Stimulated activated CD4-positive, alpha-beta T cell treated with anti-CD3 and anti-CD28 coated beads, Interleukin-2, amount 100 ng/mL, for 48 hours (primary cell): ENCODE results near the gene PRIMA1.

Experiments used
- DNase-seq, 2 donors: peaks; one replicate each; pipeline ENCODE4 v3.0.0-alpha.2; 2020

Gene PRIMA1

GRCh38 chr14:93794756-93795155 is 6.5 kb upstream of the PRIMA1 start:
- no peak for DNase-seq

- DNase-seq, result no peak
These were observed 5.5 kb upstream of the PRIMA1 start for GRCh38 chr14:93793555-93794324.

DNA sequence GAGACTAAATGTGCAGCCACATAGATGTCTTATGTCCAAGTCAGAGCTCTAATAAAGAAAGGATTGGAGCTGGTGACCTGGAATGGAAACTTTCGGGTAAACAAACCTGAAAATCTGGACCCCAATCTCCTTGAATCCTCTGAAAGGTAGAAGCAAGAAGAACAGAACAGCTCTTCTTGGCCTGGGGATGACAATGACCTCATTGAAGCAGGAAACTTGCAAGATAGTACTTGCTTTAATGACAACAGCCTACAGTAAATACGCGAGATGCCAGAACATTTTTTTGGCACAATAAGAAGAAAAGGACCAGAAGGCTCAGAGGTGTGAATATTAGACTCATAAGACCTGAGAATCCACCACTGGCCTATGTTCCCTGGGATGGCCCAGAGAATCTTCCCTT is 4.1 kb upstream of the PRIMA1 start:
- no peak for DNase-seq

DNA sequence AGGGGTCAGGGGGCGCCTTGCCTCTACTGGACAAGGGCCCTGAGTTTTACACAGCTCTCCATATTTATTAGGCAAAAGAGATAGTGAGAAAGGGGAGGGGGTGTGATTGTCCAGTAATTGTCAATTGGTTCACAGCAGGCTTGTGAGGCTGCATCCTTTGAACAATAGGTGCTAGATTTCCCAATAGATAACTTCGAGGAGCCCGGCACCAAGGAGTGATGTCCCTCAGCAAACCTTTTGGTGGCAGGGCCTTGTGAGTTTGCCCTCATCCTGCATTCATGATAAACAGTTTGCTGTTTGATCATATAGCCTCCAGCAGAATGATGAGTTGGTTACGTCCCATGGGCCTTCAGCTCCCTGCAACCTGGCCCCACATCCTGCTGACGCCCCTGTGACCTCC is 2.7 kb upstream of the PRIMA1 start:
- no peak for DNase-seq

GRCh38 chr14:93789228-93790130 is 1.2 kb upstream of the PRIMA1 start:
- DNase-seq, result no peak

- DNase-seq, result no peak
These were observed 400 bp upstream of the PRIMA1 start for GRCh38 chr14:93788543-93789227.

- DNase-seq, result no peak
These were observed 606 bp downstream of the PRIMA1 start for GRCh38 chr14:93787465-93788292.

DNA sequence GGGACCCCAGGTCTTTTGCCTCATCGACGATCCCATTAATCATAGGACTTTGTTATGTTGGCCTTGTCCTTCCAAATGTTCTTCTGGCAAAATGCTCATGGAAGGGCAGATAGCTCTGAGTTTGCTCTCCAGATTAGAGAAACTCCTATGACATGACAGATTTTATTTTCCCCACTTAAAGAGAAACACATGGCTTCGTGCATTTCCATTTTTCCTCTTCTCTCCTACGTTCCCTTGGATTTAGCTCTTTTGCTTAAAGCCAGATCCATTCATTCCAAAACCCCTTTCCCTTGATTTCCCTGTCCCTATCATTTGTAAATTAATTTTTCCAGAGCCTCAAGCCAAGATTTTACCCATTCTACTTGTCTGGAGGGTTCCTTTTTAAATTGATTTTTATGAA is 2.9 kb downstream of the PRIMA1 start:
- DNase-seq, result no peak

GRCh38 chr14:93784878-93785277 is 3.4 kb downstream of the PRIMA1 start:
- DNase-seq, result no peak

DNA sequence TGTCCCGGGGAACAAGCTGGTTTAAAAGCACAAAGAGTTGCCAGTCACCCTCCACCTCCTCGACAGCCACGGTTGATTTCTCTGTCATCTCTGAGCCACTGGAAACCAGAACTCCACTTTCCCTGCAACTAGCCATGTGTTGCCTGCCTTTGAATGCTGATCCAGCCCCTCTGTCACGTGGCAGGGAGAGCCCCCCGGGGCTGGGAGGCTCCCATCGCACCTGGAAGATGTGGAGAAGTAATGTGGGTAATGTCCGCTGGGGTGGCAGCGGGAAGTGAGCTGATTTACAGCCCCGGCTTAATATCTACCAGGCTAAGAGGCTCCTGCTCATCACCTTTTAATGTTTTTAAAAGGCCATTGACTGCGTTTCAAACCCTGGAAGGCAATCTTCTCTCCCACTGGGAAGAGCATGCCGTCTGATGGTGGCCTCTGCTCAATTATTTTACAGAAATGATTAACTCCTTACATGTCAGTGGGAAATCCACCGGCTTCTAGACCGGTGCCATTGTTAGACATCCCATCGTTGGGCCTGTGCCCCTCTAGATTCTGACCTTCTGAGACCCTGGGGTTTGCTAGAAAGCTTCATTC is 7.4 kb downstream of the PRIMA1 start:
- DNase-seq, result no peak

DNA sequence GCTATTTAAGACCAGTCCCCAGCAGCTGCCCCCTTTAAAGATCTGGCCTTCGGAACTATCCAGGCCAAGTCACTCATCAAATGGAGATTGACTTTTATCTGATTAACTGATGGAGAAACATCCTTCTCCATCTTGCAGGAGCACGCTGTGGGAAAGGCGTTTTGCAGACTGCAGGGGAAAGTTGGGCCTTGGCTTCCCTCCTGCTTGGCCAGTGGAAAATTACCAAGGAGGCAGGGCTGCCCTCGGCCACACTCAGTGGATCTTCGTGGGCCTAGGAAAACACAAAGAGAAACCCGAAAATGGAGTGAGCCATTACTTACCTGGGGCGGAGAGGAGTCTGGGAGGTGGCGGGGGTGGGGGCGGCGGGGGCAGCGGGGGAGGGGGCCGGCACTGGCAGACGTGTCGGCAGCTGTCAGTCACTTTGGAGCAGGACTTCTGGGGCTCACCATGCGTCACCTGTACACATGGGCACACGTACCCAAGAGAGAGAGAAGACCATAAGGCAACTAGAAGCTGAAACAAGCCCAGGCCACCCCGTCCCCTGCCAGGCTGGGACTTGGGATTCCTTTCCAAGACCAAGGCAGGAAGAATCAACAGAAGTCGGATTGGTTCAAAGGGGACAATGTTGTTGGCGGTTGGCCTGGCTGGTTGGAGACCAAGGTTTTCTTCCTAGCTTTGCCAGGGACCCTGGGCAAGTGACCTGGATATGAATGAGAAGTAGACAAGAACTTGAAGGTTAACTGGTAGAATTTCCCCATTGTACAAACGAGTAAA is 9.2 kb downstream of the PRIMA1 start:
- DNase-seq, result no peak

DNA sequence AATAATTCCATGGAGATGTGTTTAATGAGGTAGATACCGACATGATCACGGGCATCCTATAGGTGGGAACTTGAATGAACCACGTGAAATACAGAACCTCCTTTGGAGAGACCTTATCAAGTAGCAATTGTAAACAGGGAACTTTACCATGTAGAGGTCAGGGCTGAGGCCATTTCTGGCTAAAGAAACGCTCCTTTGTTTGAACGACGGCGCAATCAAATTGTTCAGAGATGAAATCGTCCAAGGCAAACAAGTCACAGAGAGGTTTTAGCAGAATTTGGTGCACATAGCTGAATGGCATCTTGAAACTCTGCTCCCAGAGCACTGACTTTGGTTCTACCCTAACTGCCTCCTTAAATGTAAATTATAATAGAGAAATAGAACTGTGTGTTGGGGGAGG is 9.8 kb downstream of the PRIMA1 start:
- no peak for DNase-seq

DNA sequence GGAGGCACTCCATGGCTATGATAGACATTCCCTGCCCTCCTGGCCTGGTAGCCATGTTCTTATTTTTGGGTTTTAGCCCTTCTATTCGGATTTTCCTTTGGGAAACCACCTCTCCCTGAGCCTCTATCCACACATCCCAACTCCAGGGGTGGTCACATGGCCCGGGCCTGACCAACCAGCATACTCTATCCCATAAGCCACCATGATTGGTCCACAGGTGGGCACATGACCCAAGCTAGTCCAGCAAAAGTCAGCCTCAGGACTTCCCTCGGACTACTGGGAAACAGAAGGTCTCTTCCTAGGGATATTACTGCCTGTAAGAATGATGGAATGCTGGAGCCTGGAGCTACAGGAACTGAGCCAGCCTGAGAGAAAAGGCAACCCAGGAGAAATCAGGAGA is 12.5 kb downstream of the PRIMA1 start:
- DNase-seq, result no peak

DNA sequence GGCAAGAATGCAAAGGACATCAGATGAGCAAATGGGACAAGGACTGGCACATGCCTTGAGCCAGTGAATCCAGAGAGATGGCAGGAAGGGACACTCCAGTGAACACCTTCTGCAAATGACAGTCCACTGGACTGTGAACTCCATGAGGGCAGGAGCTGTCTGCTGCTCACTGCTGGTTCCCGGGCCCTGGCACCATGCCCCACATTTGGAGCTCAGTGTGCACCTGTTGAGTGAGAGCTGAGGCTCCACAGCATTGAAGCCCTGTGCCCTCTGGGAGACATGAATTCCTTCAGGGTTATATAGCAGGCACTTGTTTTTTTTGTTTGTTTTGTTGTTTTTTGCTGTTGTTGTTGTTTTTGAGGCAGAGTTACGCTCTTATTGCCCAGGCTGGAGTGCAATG is 13.1 kb downstream of the PRIMA1 start:
- no peak for DNase-seq

GRCh38 chr14:93772263-93772662 is 16.0 kb downstream of the PRIMA1 start:
- no peak for DNase-seq

- no peak for DNase-seq
These were observed 22.3 kb downstream of the PRIMA1 start for GRCh38 chr14:93765970-93766369.

DNA sequence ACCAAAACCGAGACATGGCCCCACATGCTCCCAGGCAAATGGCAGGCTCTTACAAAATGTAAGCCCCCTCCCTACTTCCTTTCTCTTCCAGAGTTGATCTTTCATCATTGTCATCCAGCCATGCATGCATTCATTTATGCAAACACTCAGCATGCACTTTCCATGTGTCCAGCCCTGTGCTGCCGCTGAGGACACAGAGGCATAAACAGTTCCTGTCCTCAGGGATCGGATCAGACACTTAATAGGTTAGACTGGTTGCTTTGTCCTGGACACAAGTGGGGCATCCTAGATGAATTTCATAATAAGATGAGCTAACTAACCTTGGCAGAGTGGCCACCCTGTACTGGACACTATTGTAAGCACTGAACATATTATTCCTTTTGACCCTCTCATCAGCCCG is 23.1 kb downstream of the PRIMA1 start:
- no peak for DNase-seq

DNA sequence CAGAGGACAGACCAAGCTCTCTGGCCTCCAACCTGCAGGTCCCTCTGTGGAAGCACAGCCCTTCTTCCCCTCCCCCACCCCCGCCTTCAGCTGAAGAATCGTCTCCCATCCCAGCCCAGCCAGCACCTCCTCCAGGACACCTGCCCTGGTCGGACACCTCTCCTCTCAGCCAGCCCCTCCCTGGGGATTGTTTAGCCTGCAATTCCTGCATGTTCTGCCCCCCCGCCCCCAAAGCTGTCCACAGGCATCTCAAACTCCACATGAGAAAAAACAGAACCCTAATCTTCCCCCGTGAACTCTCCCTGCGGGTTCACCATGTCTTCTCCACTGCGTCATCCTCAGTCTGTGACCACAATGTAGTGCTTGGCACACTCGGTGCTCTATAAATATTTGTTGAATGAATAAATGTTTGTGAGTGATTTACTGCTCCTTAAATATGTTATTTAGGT is 24.1 kb downstream of the PRIMA1 start:
- DNase-seq, result no peak

GRCh38 chr14:93759719-93760307 is 28.5 kb downstream of the PRIMA1 start:
- DNase-seq, result no peak

DNA sequence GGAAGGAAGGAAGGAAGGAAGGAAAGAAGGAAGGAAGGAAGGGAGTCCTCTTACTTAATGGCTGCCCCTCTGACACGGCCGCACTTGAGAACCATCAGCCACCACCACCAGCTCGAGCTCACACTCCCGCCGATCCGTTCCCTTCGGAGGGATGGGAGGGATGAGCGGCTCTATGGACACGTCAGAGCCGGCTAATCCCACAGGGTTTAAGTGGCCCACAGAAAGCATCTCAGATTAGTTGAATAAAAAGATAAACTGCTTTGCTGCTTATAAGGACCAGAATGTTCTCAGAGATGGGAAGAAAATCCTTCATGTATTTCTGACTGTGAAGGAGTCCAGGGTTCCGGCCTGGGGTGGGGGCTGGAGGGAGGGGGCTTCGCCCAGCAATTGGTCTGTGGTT is 31.1 kb downstream of the PRIMA1 start:
- DNase-seq, result no peak

DNA sequence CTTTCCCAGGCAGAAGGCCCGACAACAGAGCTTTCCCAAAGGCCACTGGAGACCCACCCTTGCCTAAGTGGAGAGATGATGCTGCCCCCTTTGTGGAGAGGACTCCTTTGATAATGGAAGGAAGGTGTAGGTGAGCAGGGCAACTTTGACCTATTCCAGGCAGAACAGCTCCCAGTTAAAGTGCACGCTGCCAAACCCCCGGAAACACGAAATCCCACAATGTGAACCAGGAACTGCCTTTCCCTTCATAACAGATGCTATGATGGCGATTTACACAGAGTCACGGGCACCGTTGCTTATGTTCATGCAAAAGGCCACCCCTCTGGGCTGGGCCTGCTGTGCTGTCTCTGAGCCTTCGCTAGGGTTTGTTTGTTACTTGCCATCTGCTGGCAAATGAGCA is 34.6 kb downstream of the PRIMA1 start:
- no peak for DNase-seq
